OCI-LY3 (cell line): ENCODE data around the gene TUBA1A.

Source experiments
- EZH2phosphoT487 ChIP-seq: fragments of 200-600 bp; shearing (Covaris generic); IDR thresholded peaks from 2 replicates; pipeline ENCODE4 v1.6.1; 2018; ENCODE audit warnings: antibody characterized with exemption, mixed run types, low read depth
- TF ChIP-seq, protein P1 (sequence below): fragments of 200-600, 300-600 bp; sonication (generic); IDR thresholded peaks from 2 replicates; pipeline ENCODE4 v1.5.1; 2014; ENCODE audit warnings: antibody characterized with exemption, low read length, low read depth

DNA sequence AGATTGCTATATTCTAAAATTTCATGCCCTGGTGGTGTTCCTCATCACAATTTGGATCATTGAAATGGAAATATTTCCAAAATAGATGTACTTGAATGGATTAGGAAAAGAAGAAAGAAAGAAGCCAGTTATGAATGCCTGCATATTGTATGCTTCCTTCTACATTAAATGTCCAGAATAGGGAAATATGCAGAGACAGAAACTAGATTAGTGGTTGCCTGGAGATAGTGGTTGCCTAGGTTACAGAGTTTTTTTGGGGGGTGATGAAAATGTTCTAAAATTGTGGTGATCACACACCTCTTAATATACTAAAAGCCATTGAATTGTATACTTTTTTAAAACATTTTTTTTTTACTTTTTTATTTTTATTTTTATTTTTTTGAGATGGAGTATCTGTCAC lies 18.0 kb downstream of the TUBA1A start:
- TF ChIP-seq, protein P1, sequence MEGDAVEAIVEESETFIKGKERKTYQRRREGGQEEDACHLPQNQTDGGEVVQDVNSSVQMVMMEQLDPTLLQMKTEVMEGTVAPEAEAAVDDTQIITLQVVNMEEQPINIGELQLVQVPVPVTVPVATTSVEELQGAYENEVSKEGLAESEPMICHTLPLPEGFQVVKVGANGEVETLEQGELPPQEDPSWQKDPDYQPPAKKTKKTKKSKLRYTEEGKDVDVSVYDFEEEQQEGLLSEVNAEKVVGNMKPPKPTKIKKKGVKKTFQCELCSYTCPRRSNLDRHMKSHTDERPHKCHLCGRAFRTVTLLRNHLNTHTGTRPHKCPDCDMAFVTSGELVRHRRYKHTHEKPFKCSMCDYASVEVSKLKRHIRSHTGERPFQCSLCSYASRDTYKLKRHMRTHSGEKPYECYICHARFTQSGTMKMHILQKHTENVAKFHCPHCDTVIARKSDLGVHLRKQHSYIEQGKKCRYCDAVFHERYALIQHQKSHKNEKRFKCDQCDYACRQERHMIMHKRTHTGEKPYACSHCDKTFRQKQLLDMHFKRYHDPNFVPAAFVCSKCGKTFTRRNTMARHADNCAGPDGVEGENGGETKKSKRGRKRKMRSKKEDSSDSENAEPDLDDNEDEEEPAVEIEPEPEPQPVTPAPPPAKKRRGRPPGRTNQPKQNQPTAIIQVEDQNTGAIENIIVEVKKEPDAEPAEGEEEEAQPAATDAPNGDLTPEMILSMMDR = no peak
- no peak for TF ChIP-seq EZH2phosphoT487
